Activated T-cell treated with anti-CD3 and anti-CD28 coated beads for 24 hours (primary cell): ENCODE data around the gene MBD5.
A peak's percentile ranks its signal among the peaks of the same experiment; 100 is the strongest.

Source experiments
- DNase-seq: peaks from one replicate; pipeline ENCODE4 v3.0.0-alpha.2; 2020; ENCODE audit warnings: low read depth

Gene MBD5

DNA sequence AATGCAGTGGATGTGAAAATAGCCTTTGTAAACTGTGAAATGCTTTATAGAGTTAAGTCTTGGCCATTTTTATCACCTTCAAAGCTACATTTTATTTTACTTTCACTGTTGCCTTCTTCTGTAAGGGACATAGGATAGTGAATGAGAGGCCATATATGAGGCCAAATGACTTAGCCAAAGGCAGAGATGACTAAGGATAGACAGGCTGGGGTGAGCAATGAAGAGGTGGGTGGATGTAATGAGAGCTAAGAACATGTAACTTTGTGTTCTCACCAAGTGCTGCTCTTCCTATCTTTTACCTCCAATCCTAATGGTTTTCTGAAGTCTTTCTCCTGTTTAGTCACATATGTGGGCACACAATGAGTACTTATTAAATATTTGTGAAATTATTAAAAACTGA is 101.9 kb downstream of the MBD5 start:
- DNase-seq, result no peak

- DNase-seq, result no peak
These were observed 103.4 kb downstream of the MBD5 start for GRCh38 chr2:148124271-148124670.

DNA sequence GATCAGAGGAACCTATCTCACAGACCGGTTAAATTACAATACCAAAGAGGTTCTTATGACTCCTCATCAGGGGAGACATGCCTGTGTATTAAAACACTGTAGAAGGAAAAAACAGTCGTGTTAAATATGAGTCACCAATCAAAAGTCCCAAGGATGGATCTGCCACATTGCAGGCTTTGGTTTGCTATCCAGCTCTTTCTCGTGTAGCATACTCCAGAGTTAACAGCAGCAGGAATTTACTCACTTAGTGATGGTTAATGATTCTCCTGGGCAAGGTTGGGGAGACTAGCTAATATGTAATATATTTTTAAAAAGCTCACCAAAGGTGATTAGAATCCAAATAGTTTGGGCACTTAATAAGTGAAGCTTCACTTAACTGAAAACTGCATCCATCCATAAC is 109.7 kb downstream of the MBD5 start:
- DNase-seq, result no peak

- DNase-seq, result no peak
These were observed 111.5 kb downstream of the MBD5 start for GRCh38 chr2:148132412-148132811.

DNA sequence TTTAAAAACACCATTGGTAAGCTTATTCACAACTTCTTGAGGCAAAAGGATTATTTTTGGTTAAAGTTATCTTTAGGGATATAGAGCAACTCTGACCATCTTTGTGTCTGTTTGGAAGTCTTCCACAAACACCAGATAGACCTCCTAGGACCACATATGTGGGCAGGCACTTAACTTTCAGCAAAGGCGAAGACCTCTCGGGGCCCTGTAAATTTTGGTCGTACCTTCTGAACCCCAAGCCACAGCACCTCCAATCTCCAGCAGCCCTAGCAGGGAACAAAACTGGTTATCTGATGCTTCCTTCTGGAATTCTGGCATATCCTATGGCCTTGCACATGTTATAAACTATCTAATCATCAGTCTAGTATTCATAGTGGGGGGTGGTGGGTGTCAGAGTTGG is 114.8 kb downstream of the MBD5 start:
- no peak for DNase-seq

GRCh38 chr2:148136441-148136840 is 115.5 kb downstream of the MBD5 start:
- no peak for DNase-seq

DNA sequence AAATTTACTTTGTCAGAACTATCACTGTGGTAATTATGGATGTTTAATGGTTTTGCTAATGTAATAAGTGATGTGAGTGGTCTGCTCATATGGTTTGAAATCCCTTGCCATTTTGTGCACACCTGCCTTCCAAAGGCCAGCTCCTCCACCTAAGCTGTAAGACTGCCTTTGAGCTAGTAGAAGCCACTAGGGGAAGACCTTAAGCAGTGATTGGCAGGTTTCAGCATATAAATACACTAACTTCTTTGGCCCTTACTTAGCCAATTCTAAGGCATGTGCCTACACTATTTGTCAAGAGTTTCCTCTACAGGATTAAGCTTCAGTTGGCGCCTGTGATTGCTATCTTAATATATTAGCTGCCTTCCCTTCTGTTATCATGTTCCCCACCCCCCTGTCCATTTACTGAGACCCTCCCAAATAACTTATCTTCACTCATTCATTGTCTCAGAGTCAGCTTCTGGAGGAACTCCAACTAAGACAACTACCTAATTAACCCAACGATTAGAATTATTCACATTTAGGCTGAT is 141.1 kb downstream of the MBD5 start:
- no peak for DNase-seq

GRCh38 chr2:148162871-148163270 is 142.0 kb downstream of the MBD5 start:
- DNase-seq, result no peak

- no peak for DNase-seq
These were observed 145.1 kb downstream of the MBD5 start for GRCh38 chr2:148165975-148166374.

DNA sequence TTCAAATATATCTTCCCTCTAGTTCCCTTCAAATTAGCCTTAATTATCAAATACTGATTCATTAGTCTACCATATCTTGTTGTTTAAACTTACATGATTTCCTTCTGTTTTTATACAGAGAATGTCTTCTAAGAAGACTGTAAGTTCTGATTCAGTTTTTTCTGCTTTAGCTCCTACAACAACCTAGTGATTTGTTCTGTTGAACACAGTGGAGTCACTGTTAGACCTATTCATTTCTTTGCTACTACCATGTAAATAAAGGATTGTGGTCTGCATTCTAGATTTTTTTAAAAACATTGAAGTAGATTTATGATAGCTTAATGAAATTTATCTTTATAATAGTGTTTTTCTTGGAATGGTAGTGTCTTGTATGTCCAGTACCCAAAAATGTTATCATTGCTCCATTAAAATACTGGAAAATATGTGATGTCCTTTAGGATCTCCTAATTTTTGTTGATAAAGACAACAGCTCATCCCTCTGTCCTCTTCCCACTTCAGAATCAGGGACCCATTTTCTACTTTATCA is 146.4 kb downstream of the MBD5 start:
- DNase-seq, result no peak

GRCh38 chr2:148167855-148168254 is 147.0 kb downstream of the MBD5 start:
- no peak for DNase-seq

GRCh38 chr2:148172131-148172753 is 151.4 kb downstream of the MBD5 start:
- no peak for DNase-seq

DNA sequence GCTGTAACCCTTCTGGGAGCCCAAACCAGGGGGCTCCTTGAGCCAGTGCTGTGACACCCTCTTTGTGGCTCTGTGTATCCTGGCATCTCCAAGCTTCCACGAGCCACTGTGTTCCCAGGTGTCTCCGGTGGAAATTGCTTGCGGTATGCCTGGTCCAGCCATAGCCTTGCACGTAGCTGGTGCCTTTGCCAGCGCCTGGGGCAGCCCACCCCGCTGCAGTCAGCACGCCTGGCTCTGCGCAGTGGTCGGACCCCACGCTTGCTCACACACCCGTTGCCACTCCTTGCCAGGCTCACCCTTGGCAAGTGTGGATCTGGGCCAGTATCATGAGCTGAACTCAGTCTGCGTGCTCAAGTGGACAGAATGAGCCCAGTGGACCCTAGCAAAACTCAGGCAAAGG is 152.3 kb downstream of the MBD5 start:
- DNase-seq, result no peak

- DNase-seq, result no peak
These were observed 156.7 kb downstream of the MBD5 start for GRCh38 chr2:148177559-148177958.

DNA sequence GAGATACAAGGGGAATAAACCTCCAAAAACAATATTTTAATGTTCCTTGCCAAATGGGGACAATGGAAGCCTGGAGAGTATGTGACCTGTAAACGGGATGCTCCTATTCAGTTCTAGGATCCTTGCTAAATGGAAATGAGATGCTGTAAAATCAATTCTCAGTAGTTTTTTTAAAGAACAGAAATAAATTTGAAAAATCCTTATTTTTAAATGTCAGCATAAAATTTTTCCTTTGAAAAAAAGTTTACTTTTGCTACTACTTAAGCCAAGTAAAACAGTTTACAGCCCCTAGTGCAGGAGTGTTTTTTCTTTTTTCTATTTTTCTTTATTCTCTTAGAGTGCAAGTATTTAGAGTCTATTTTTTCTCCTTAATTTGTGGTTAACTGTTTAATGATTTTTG is 158.8 kb downstream of the MBD5 start:
- DNase-seq, result no peak

GRCh38 chr2:148184976-148185375 is 164.1 kb downstream of the MBD5 start:
- no peak for DNase-seq

DNA sequence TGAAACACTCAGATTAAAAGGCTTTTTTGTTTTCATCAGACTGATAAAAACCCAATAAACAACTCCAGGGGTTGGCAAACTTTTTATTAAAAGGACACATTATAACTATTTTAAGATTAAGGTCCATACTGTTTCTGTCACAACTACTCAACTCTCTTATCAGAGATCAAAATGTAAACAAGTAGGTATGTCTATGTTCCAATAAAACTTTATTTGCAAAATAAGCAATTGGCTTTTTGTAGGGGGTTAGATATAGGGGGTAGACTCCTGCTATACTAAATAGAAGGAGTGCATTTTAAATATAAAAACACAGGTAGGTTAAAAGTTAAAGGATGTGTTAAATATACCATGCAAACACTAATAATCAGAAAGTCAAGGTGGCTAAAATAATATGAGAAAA is 174.0 kb downstream of the MBD5 start:
- no peak for DNase-seq

DNA sequence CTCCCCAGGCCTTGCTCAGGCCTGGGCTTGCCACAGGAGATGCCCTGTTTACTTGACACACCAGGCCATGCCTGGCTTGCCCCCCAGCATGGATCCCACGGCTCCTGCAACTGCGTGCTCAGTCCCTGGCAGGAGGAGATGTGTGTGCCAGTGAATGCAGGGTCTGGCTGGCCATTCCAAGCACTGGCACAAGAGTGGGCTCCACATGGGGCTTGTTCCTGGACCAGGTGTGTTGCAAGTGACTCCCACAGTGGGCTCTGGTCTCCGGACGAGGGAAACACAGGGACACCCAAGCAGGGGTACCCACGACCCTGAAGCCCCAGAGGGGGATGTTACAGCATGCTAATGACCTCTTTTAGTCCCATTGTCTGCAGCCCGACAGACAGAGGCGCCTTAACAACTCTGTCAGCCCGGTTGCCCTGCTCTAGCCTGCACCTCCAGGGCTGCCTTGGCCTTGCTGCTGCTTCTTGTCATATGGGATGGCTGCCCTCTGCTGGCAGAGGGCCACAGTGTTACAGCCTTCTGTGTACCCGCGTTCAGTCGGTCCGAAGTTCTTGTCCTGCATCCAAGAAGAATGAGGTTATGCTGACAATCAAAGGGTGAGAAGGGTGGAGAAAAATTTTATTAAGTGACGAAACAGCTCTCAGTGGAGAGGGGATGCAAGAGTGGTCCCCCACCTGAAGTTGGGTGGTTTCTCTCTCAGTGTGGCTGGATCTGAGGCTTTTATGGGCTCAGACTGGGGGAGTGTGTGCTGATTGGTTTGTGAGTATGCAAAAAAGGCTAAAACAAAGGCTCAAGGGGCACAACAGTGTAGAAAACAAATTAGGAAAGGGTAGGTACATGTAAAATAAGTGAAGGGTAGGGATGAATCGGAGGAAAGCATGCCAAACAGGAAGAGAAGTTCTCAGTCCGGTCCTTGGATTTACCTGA is 180.4 kb downstream of the MBD5 start:
- peak; percentile 11 for DNase-seq

DNA sequence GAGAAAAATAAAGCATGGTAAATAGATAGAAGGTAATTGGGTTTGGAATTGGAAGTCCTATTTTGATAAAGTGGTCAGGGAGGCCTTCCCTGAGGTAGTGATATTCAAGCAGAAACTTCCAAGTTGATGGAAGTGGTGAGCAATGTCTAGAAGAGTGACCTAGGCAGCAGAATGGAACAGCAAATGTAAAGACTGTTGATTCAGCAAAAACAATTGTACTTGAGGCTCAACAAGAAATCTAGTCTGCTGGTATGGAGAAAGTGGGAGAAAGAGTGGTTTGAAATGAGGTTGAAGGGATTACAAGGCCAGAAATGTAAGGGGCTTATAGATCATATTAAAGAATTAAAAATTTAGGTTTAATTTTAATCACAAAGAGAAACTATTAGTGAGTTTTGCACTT is 181.3 kb downstream of the MBD5 start:
- no peak for DNase-seq

GRCh38 chr2:148207111-148207510 is 186.2 kb downstream of the MBD5 start:
- no peak for DNase-seq

DNA sequence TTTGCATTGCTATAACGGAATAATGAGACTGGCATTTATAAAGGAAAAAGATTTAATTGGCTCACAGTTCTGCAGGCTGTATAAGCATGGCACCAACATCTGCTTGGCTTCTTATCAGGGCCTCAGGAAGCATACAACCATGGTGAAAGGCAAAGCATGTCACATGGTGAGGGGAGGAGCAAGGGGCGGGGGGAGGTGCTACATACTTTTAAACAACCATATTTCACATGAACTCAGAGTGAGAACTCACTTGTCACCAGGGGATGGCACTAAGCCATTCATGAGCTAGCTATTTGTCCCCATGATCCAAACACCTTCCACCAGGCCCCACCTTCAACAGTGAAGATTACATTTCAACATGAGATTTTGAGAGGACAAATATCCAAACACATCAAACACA is 188.7 kb downstream of the MBD5 start:
- DNase-seq, result no peak

DNA sequence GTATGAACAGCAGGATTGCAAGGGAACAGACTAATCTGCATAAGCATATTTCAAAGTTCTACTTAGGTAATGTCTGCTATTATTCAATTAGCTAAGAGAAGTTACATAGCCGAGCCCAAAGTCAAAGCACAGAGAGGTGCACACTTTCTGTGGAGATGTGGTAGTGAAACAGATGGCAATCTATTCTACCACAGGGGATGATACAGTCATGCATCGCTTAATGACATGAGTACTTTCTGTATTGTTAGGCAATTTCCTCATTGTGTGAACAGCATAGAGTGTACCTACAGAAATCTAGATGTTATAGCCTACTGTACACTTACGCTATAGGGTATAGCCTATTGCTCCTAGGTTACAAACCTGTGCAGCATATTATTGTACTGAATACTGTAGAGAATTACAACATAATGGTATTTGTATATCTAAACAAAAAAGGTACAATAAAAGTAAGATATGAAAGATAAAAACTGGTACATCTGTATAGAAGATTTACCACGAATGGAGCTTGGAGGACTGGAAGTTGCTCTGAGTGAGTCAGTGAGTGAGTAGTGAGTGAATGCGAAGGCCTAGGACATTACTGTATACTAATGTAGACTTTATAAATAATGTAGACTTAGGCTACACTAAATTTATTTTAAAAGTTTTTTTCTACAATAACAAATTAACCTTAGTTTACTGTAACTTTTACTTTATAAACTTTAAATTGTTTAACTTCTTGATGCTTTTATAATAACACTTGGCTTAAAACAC is 197.6 kb downstream of the MBD5 start:
- no peak for DNase-seq
